GM13977 (cell line): Measurements from ENCODE around the gene TMIGD1.
"Not testable (repeated sequence)": the region's sequence is repeated elsewhere in the genome, so short reads cannot be mapped to it uniquely, and the experiment has no call there.

Experiments used
- DNase-seq: peaks from one replicate; pipeline ENCODE4 v3.0.0; 2012; ENCODE audit warnings: low spot score
- in situ Hi-C: fragments of 300-500 bp; cut with MboI; formaldehyde crosslinking; loops from one replicate; pipeline ENCODE4 v1.12.0; 2022; ENCODE audit warnings: low sequenced_read_pairs, low pct_unique_long_range_greater_than_20kb, mixed read lengths, inconsistent platforms; ENCODE audit not compliant: unreplicated experiment
- TF ChIP-seq, protein P1 (sequence below): IDR thresholded peaks from 2 replicates; pipeline ENCODE4 v1.5.1; 2012; ENCODE audit warnings: mild to moderate bottlenecking, control low read depth; ENCODE audit not compliant: insufficient read depth; ENCODE audit errors: extremely low read depth, missing control alignments

The TMIGD1 gene

DNA sequence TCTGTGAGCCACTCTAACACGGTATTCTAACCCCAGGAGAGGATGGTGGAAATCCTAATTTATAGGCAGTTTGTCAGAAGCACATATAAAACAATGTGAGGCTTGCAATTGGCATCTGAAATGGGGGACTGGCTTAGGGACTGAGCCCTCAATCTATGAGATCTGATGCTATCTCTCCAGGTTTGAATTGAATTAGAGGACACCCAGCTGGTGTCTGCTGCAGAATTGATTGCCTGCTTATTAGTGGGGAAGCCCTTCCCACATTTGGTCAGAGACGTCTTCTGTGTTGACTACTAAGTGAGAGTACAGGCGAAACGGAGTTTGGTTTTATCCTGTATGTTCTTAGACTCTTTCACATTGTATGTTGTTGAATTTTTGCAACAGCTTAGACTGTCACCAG, 13.6 kb upstream of the TMIGD1 start:
- in situ Hi-C loops = loop anchor here (25.0 kb wide), 1 partner anchor 365 kb away; no protein-coding TSS in a partner anchor
- TF ChIP-seq, protein P1, sequence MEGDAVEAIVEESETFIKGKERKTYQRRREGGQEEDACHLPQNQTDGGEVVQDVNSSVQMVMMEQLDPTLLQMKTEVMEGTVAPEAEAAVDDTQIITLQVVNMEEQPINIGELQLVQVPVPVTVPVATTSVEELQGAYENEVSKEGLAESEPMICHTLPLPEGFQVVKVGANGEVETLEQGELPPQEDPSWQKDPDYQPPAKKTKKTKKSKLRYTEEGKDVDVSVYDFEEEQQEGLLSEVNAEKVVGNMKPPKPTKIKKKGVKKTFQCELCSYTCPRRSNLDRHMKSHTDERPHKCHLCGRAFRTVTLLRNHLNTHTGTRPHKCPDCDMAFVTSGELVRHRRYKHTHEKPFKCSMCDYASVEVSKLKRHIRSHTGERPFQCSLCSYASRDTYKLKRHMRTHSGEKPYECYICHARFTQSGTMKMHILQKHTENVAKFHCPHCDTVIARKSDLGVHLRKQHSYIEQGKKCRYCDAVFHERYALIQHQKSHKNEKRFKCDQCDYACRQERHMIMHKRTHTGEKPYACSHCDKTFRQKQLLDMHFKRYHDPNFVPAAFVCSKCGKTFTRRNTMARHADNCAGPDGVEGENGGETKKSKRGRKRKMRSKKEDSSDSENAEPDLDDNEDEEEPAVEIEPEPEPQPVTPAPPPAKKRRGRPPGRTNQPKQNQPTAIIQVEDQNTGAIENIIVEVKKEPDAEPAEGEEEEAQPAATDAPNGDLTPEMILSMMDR = no peak
- DNase-seq = no peak

DNA sequence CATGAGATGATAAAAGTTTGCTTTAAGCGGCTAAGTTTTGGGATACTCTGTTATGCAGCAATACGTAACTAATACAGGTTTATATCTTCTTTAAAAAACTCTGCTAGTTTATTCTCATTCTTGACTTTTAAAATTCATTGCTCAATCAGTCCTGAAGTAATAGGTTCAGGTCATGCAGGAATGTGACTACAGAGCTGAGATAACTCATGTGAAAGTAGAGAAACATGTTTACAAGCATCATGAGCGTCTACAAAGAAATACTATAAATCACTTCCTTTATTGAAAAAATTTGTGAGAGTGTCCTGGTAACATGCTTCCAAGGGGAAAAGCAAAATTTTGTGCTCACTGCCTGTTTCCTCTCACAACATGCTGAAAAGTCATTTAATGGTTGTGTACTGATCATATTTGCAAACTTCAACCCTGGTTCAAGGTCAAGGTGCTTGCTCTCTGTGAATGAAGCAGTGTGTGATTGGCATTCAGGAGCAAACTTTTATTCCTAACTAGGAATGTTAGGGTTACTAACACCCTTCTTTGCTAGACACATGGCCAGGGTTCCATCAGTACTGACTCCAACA, 12.5 kb upstream of the TMIGD1 start:
- in situ Hi-C loops = loop anchor here (25.0 kb wide), 1 partner anchor 366 kb away; no protein-coding TSS in a partner anchor
- TF ChIP-seq, protein P1 = no peak
- DNase-seq = no peak

DNA sequence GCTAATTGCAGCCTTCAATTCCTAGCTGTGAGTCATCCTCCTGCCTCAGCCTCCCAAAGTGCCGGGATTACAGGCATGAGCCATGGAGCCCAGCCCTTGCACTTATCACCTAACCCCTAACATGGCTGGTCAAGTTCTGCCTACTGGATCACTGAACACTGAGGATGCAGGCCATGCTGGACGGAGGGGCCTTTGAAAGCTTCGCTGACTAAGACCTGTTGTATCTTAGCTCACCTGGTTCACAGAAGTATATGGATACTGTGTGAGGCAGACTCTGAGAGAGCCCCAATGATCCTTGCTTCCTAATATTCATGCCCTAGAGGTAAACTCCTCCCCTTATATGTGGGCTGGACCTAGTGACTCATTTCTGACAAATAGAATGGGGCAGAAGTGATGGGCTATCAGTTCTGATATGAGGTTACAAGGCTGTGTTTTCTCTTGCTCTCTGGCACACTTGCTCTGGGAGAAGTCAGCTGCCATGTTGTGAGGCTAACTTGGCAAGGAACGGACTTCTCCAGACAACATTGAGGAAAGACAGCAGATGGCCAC, 11.7 kb upstream of the TMIGD1 start:
- peak; percentile 8 for DNase-seq
- TF ChIP-seq, protein P1 = no peak
- in situ Hi-C loops = loop anchor here (25.0 kb wide), 1 partner anchor 367 kb away; no protein-coding TSS in a partner anchor

DNA sequence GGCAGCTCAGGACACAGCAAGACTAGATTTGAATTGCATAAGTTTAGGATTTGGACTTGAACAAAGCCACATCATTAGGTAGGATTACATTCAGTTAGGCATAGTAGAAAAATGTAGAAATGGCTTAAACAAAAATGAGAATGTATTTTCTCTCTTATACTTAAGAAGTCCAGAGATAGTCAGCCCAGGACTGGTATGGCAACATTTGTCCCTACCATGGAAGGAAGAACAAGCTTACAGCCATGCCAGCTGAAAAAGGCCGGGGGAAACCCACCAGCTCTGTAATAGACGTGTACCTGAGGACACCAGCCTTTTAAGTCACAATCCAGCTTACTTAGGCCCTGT, 11.2 kb upstream of the TMIGD1 start:
- in situ Hi-C loops = loop anchor here (25.0 kb wide), 1 partner anchor 367 kb away; no protein-coding TSS in a partner anchor
- TF ChIP-seq, protein P1 = no peak
- DNase-seq = no peak

DNA sequence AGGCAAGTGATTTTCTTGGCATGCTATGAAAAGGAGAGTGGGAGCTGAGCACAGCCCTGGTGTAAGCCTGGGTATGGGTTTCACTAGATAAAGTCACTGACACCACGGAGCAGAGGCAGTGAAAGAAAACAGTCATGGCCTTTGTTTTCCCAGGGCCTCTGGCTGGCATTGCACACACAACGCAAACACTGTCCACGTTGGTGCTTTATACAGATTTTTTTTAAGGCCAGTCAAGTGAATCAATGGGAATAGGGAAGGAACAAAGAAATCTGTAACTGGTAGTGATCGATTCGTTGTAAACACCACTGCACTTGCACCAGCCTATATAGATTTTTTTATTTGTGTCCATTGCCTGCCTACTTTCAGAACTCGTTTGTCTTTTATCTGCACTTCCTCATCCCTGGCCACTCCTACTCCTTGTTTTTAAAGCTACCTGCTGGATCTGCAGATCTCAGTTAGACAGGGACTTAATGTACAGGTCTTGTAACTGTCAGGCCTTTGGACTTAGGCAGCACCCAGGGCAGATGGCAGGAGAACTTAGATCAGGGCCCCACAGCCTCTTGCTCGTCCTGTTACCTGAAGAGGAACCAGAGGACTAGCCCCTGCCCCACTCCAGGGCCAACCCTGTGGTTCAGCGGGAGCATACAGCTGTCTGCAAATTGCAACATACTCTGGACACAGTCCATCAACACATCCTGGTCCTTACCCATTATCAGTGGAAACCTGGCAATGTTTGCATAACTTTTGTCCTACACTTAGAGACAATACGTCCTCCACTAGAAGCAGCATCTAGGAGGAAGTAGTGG, 10.6 kb upstream of the TMIGD1 start:
- TF ChIP-seq, protein P1 = no peak
- in situ Hi-C loops = loop anchor here (25.0 kb wide), 1 partner anchor 368 kb away; no protein-coding TSS in a partner anchor
- DNase-seq = no peak

DNA sequence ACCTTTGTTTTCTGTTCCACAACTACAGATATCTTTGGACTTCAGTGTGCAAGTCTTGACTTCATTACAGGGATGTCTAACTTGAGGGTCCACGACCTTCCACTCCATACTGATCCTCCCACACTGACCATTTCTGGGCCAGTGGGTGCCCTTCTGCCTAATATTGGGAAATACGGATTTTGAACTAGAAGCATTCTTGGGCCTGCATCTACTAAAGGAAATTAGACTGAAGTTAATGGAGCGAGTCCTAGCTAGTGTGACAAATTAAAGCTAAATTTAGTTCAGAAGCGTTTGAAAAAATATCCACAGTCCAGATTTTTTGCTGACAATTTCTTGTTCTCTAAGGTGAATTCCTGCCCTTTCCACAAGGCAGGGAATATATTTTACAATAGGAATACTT, 9.9 kb upstream of the TMIGD1 start:
- DNase-seq = no peak
- in situ Hi-C loops = loop anchor here (25.0 kb wide), 1 partner anchor 369 kb away; no protein-coding TSS in a partner anchor
- TF ChIP-seq, protein P1 = no peak

DNA sequence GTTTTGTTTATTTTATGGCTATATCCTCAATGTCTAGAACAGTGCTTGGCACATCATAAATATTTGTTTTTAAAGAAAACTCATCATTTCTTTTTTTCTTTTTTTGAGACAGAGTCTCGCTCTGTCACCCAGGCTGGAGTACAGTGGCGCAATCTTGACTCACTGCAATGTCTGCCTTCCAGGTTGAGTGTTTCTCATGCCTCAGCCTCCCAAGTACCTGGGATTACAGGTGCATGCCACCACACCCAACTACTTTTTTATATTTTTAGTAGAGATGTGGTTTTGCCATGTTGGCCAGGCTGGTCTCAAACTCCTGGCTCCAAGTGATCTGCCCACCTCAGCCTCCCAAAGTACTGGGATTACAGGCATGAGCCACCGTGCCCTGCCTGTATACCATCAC, 9.4 kb upstream of the TMIGD1 start:
- in situ Hi-C loops = loop anchor here (25.0 kb wide), 1 partner anchor 369 kb away; no protein-coding TSS in a partner anchor

More for the DNA sequence above, 9.4 kb upstream of the TMIGD1 start:
- not testable (repeated sequence) for DNase-seq
